GM12878 (cell line): ENCODE measurements around the gene GALP. TPM values are rescaled to one million over a fixed set of nuclear protein-coding genes. Genes with fewer than 3 reads are reported as not detected.

ENCODE experiments used
- ATAC-seq: fragments of 200-7000 bp; cut with Tn5 transposase; 3 replicates; pipeline ENCODE4 v1.9.1; 2020; ENCODE audit warnings: mild to moderate bottlenecking, moderate library complexity
- BruUV-seq: library from RNA; stranded (reverse); fragments of 400-500 nt; replicated peaks from 2 replicates; lab custom pipeline; 2021; lab: Mats Ljungman, UMichigan
- CTCF ChIA-PET: fragments of 300-600 bp; sonication (Branson Sonifier 250); formaldehyde crosslinking; extraction: SDS; loops from one replicate; lab custom pipeline; 2021; ENCODE audit warnings: inconsistent platforms; lab: Yijun Ruan, JAX
- POLR2A ChIA-PET: fragments of 350-600 bp; formaldehyde crosslinking; extraction: SDS; loops from one replicate; lab custom pipeline; 2021; ENCODE audit warnings: inconsistent platforms; lab: Charles Lee
- RAD21 ChIA-PET: fragments of 300-600 bp; sonication (Branson Sonifier 250); formaldehyde crosslinking; loops from one replicate; lab custom pipeline; 2023; ENCODE audit warnings: antibody characterized with exemption; ENCODE audit not compliant: unreplicated experiment; lab: Charles Lee
- SMC1A ChIA-PET: fragments of 300-600 bp; sonication (Branson Sonifier 250); formaldehyde crosslinking; loops from one replicate; lab custom pipeline; 2023; ENCODE audit not compliant: unreplicated experiment, uncharacterized antibody; lab: Charles Lee
- DNase-seq: peaks from one replicate; pipeline ENCODE4 v3.0.0-alpha.2; 2011; ENCODE audit warnings: low read depth, low spot score
- FAIRE-seq: peaks from 3 replicates; lab custom pipeline; 2011; peaks lifted over from hg19 to GRCh38; lab: Jason Lieb, UNC
- H2AFZ ChIP-seq: 2 replicates; pipeline ENCODE4 v1.6.0; 2011; ENCODE audit warnings: low read depth, low read length, control low read depth; ENCODE audit not compliant: control insufficient read depth
- H3K27ac ChIP-seq: 2 replicates; pipeline ENCODE4 v1.5.1; 2011; ENCODE audit warnings: control low read depth; ENCODE audit not compliant: control insufficient read depth, insufficient read depth
- H3K27me3 ChIP-seq, 2 experiments: replicated peaks in 1 of 2; 2 replicates each; pipeline versions ENCODE4 v1.6.0 to v1.6.1; 2011; ENCODE audit warnings: low read length in 1 of 2; ENCODE audit not compliant: control insufficient read depth in 2 of 2, insufficient read depth in 2 of 2
- H3K36me3 ChIP-seq, 2 experiments: 2 replicates each; pipeline ENCODE4 v1.5.1; 2011; ENCODE audit warnings: low read length in 1 of 2; ENCODE audit not compliant: control insufficient read depth in 2 of 2, insufficient read depth in 2 of 2
- H3K4me1 ChIP-seq: 2 replicates; pipeline ENCODE4 v1.6.1; 2011; ENCODE audit warnings: mild to moderate bottlenecking, low read length, moderate library complexity, mixed read lengths; ENCODE audit not compliant: control insufficient read depth, insufficient read depth
- H3K4me2 ChIP-seq: 2 replicates; pipeline ENCODE4 v1.6.0; 2011; ENCODE audit warnings: control low read depth; ENCODE audit not compliant: control insufficient read depth, insufficient read depth
- H3K4me3 ChIP-seq: fragments of 200-600 bp; sonication (generic); 2 replicates; pipeline ENCODE4 v1.5.1; 2016
- H3K79me2 ChIP-seq: 2 replicates; pipeline ENCODE4 v1.6.0; 2011; ENCODE audit warnings: low read length; ENCODE audit not compliant: control insufficient read depth, insufficient read depth
- H3K9ac ChIP-seq: 2 replicates; pipeline ENCODE4 v1.8.0; 2011; ENCODE audit warnings: low read length, control low read depth, mixed read lengths; ENCODE audit not compliant: control insufficient read depth, insufficient read depth
- H3K9me3 ChIP-seq: replicated peaks from 3 replicates; pipeline ENCODE4 v1.5.1; 2011; ENCODE audit warnings: mild to moderate bottlenecking, low read length; ENCODE audit not compliant: control insufficient read depth, insufficient read depth
- H4K20me1 ChIP-seq: 2 replicates; pipeline ENCODE4 v1.6.0; 2011; ENCODE audit not compliant: control insufficient read depth, insufficient read depth
- CTCF ChIP-seq, 3 experiments: IDR thresholded peaks in 2 of 3; conservative IDR thresholded peaks in 1 of 3; 2 replicates each; pipeline ENCODE4 v1.5.1; 2011; ENCODE audit warnings: low read depth in 3 of 3, low read length in 3 of 3, mild to moderate bottlenecking in 3 of 3, control low read depth in 2 of 3, moderate library complexity in 2 of 3, inconsistent platforms in 1 of 3, mixed read lengths in 1 of 3; ENCODE audit not compliant: control insufficient read depth in 2 of 3, insufficient read depth in 1 of 3; ENCODE audit errors: extremely low read depth in 1 of 3
- ETV6 ChIP-seq, 2 experiments: fragments of 450-650 bp in 1 of 2; IDR thresholded peaks in 1 of 2; conservative IDR thresholded peaks in 1 of 2; 2 replicates each; pipeline ENCODE4 v1.6.1; 2014; ENCODE audit warnings: antibody characterized with exemption in 1 of 2, borderline replicate concordance in 1 of 2, low read depth in 1 of 2, mild to moderate bottlenecking in 1 of 2, moderate library complexity in 1 of 2
- LARP7 ChIP-seq: fragments of 450-650 bp; IDR thresholded peaks from 2 replicates; pipeline ENCODE4 v1.6.1; 2017; ENCODE audit warnings: mild to moderate bottlenecking
- MTA2 ChIP-seq: fragments of 450-650 bp; IDR thresholded peaks from 2 replicates; pipeline ENCODE4 v1.6.1; 2016; ENCODE audit warnings: low read depth, mild to moderate bottlenecking, moderate library complexity
- NFXL1 ChIP-seq: fragments of 450-650 bp; IDR thresholded peaks from 2 replicates; pipeline ENCODE4 v1.6.1; 2017; ENCODE audit warnings: antibody characterized with exemption, mild to moderate bottlenecking, borderline replicate concordance
- SPI1 ChIP-seq: IDR thresholded peaks from 2 replicates; pipeline ENCODE4 v1.6.1; 2011; ENCODE audit warnings: low read depth, mild to moderate bottlenecking, low read length, moderate library complexity, borderline replicate concordance; ENCODE audit not compliant: insufficient read depth
- TARDBP ChIP-seq: IDR thresholded peaks from 2 replicates; pipeline ENCODE4 v1.6.1; 2016; ENCODE audit warnings: borderline replicate concordance
- ZBTB11 ChIP-seq: fragments of 450-650 bp; formaldehyde crosslinking; IDR thresholded peaks from 2 replicates; pipeline ENCODE4 v1.5.0; 2022; ENCODE audit warnings: mild to moderate bottlenecking, missing genetic modification characterization
- ZBTB4 ChIP-seq: fragments of 450-650 bp; formaldehyde crosslinking; IDR thresholded peaks from 2 replicates; pipeline ENCODE4 v1.4.0; 2022; ENCODE audit warnings: mild to moderate bottlenecking, moderate library complexity
- ZNF24 ChIP-seq: fragments of 450-650 bp; IDR thresholded peaks from 2 replicates; pipeline ENCODE4 v1.6.1; 2017; ENCODE audit warnings: antibody characterized with exemption, mild to moderate bottlenecking
- WGBS: methylation state at CpG from one replicate; pipeline ENCODE4 v1.1.6; 2016; ENCODE audit warnings: low lambda C conversion rate; ENCODE audit not compliant: insufficient replicate concordance, insufficient coverage; ENCODE audit errors: missing lambda C conversion rate; 5-methylcytosine and 5-hydroxymethylcytosine counted together
- in situ Hi-C: fragments of 300-500 bp; cut with MboI; formaldehyde crosslinking; loops from 9 replicates; pipeline ENCODE4 v1.14.3; 2018; ENCODE audit warnings: mixed read lengths
- intact Hi-C: fragments of 100-400 bp; cut with micrococcal nuclease; formaldehyde crosslinking; loops from one replicate; pipeline ENCODE4 v1.14.2; 2022; ENCODE audit not compliant: unreplicated experiment
- polyA plus RNA-seq, 11 experiments: library from polyadenylated mRNA; depleted of rRNA in 4 of 11; unstranded in 6 of 11; stranded (reverse) in 5 of 11; fragments of >200 nt; fragmentation: Nextera tagmentation in 4 of 11; fragmentation: Illumina TruSeq in 1 of 11; extraction: Ambion mirVana in 4 of 11; extraction: Trizol in 1 of 11; gene quantifications; 1 replicate in 1 of 11; 2 replicates in 10 of 11; pipeline versions ENCODE4 v1.2.1 to v1.2.3, GENCODE V29; 2011 to 2016; ENCODE audit warnings: inconsistent platforms in 2 of 11, missing spikeins in 2 of 11, low read depth in 1 of 11
- total RNA-seq, 4 experiments: library from RNA; depleted of rRNA in 3 of 4; stranded (reverse); fragments of >200 nt in 3 of 4; fragmentation: Illumina TruSeq in 1 of 4; extraction: Trizol in 1 of 4; gene quantifications; 2 replicates each; pipeline versions ENCODE4 v1.2.1 to v1.2.3, GENCODE V29; 2013 to 2021

Gene GALP
- total and polyA plus RNA-seq, 10 of the 15 experiments (the other 5 are each of a cell fraction or from before 2014, with no cell fraction given): not detected

- H3K4me1 ChIP-seq: no peaks in the 10 kb centered on the region
- no peaks in the 10 kb centered on the region for H3K79me2 ChIP-seq
- H3K36me3 ChIP-seq: no peaks in the 10 kb centered on the region
- H3K4me3 ChIP-seq: no peak overlapping the region
- no peaks in the 10 kb centered on the region for H4K20me1 ChIP-seq
- in situ Hi-C loops (no loop called here), intact Hi-C loops (no loop called here)
- no peak for FAIRE-seq
- DNase-seq: no peak
- POLR2A ChIA-PET: no interaction called here
- no TSS peak for BruUV-seq
- RAD21 ChIA-PET: no interaction called here
- 41% methylated on average over 11 of the region's 12 CpGs for WGBS
- SMC1A ChIA-PET: no interaction called here
- ATAC-seq: no peak
- no peak overlapping the region for H2AFZ ChIP-seq
- no peak overlapping the region for H3K27ac ChIP-seq
- CTCF ChIA-PET: interaction anchor here (1.6 kb wide), 1 partner anchor 139 kb away, joined by 4 read pairs; no protein-coding TSS in a partner anchor
- H3K27me3 ChIP-seq: no peaks in the 10 kb centered on the region
- H3K4me2 ChIP-seq: no peak overlapping the region
- no peaks in the 10 kb centered on the region for H3K9me3 ChIP-seq
- no peak overlapping the region for H3K9ac ChIP-seq
- TF ChIP-seq TARDBP (no peak), ETV6 (conservative IDR thresholded peaks at IDR 0.05 in 1 of 2, IDR thresholded peaks at IDR 0.05 in 1 of 2; ENCODE audit: borderline replicate concordance in 1 of 2, low read depth in 1 of 2) (no peak), SPI1 (no peak), ZBTB11 (CRISPR knock-in tag) (no peak), CTCF (IDR thresholded peaks at IDR 0.05 in 2 of 3, conservative IDR thresholded peaks at IDR 0.05 in 1 of 3; ENCODE audit: control insufficient read depth in 2 of 3, extremely low read depth in 1 of 3, insufficient read depth in 1 of 3, low read depth in 3 of 3, low read length in 3 of 3) (no peak), NFXL1 (no peak), ZBTB4 (CRISPR knock-in tag) (no peak), ZNF24 (no peak), MTA2 (no peak), LARP7 (no peak)
Observed at GRCh38 chr19:56193981-56194640, 18.3 kb downstream of the GALP start.
